H1 (cell line): Measurements from ENCODE around the gene SYCE1L. TPM values are rescaled to one million over a fixed set of nuclear protein-coding genes. Genes with fewer than 3 reads are reported as not detected.
A peak's percentile ranks its signal among the peaks of the same experiment; 100 is the strongest.

Source experiments
- CHD2 ChIP-seq: IDR thresholded peaks from 2 replicates; pipeline ENCODE4 v1.6.1; 2012; ENCODE audit warnings: low read length, improper control_type of control experiment
- GABPA ChIP-seq: IDR thresholded peaks from 2 replicates; pipeline ENCODE4 v1.6.1; 2011; ENCODE audit warnings: mild to moderate bottlenecking, low read length, moderate library complexity, borderline replicate concordance; ENCODE audit not compliant: insufficient read depth
- KDM4A ChIP-seq: IDR thresholded peaks from one replicate; pipeline ENCODE4 v1.7.1; 2012; ENCODE audit warnings: low read depth, mild to moderate bottlenecking, moderate library complexity, low read length, inconsistent platforms; ENCODE audit not compliant: severe bottlenecking
- KDM5A ChIP-seq: fragments of 200-600 bp; IDR thresholded peaks from 2 replicates; pipeline ENCODE4 v1.7.1; 2012; ENCODE audit warnings: mild to moderate bottlenecking, low read length, inconsistent platforms, mixed read lengths
- PHF8 ChIP-seq: fragments of 200-600 bp; sonication (generic); conservative IDR thresholded peaks from 2 replicates; pipeline ENCODE4 v1.7.1; 2012; ENCODE audit warnings: low read depth, mild to moderate bottlenecking, inconsistent platforms, low read length, moderate library complexity
- RBBP5 ChIP-seq: IDR thresholded peaks from 2 replicates; pipeline ENCODE4 v1.7.1; 2012; ENCODE audit warnings: low read depth, mild to moderate bottlenecking, inconsistent platforms, low read length, moderate library complexity, borderline replicate concordance
- SP1 ChIP-seq: IDR thresholded peaks from 2 replicates; pipeline ENCODE4 v1.6.1; 2011; ENCODE audit warnings: low read depth, low read length
- SP2 ChIP-seq: IDR thresholded peaks from 2 replicates; pipeline ENCODE4 v1.6.1; 2012; ENCODE audit warnings: mild to moderate bottlenecking, low read length, inconsistent platforms
- SUZ12 ChIP-seq: fragments of 200-600 bp; sonication (generic); IDR thresholded peaks from 2 replicates; pipeline ENCODE4 v1.6.1; 2012; ENCODE audit warnings: mild to moderate bottlenecking, inconsistent platforms, low read length, moderate library complexity, mixed read lengths
- TBP ChIP-seq: IDR thresholded peaks from 2 replicates; pipeline ENCODE4 v1.6.1; 2011; ENCODE audit warnings: low read depth, low read length, improper control_type of control experiment
- TEAD4 ChIP-seq: IDR thresholded peaks from 2 replicates; pipeline ENCODE4 v1.6.1; 2012; ENCODE audit warnings: low read depth, low read length, inconsistent platforms, mixed read lengths
- polyA plus RNA-seq, 7 experiments: library from polyadenylated mRNA; depleted of rRNA in 3 of 7; stranded (reverse) in 5 of 7; unstranded in 2 of 7; fragments of >200 nt in 5 of 7; fragments of 200-250 nt in 2 of 7; gene quantifications; 1 replicate in 5 of 7; 2 replicates in 1 of 7; 4 replicates in 1 of 7; pipeline versions ENCODE4 v1.2.1 to v1.2.3, GENCODE V29; 2011 to 2013; ENCODE audit warnings: missing spikeins in 2 of 7, mixed read lengths in 2 of 7
- total RNA-seq: library from RNA; stranded (reverse); fragmentation: NEBNext Ultra II Directional; extraction: Animal tissue kit (Norgen Biotek cat#: 25700); gene quantifications from 2 replicates; pipeline ENCODE4 v1.2.1, GENCODE V29; 2021
- TF ChIP-seq, protein P1 (sequence below), 3 experiments: IDR thresholded peaks; 1 replicate in 2 of 3; 2 replicates in 1 of 3; pipeline versions ENCODE4 v1.5.1 to v1.6.1; 2011; ENCODE audit warnings: low read length in 3 of 3, mild to moderate bottlenecking in 3 of 3, inconsistent platforms in 2 of 3, low read depth in 1 of 3, moderate library complexity in 1 of 3; ENCODE audit not compliant: insufficient read depth in 1 of 3; ENCODE audit errors: control extremely low read depth in 1 of 3
- TF ChIP-seq, protein P2 (sequence below): IDR thresholded peaks from 2 replicates; pipeline ENCODE4 v1.6.1; 2012; ENCODE audit warnings: inconsistent platforms

Gene SYCE1L
- total and polyA plus RNA-seq, 2 of the 8 experiments (the other 6 are each of a cell fraction or from before 2014, with no cell fraction given): 5.8 to 6.8 TPM

- TF ChIP-seq TEAD4 (no peak), PHF8 (no peak), SP1 (no peak), TBP (peak; percentile 15; the same call in 1 of the 2 replicates), KDM4A (no peak), GABPA (no peak), KDM5A (no peak), RBBP5 (no peak), CHD2 (no peak), SP2 (no peak), SUZ12 (no peak)
- TF ChIP-seq, protein P1, sequence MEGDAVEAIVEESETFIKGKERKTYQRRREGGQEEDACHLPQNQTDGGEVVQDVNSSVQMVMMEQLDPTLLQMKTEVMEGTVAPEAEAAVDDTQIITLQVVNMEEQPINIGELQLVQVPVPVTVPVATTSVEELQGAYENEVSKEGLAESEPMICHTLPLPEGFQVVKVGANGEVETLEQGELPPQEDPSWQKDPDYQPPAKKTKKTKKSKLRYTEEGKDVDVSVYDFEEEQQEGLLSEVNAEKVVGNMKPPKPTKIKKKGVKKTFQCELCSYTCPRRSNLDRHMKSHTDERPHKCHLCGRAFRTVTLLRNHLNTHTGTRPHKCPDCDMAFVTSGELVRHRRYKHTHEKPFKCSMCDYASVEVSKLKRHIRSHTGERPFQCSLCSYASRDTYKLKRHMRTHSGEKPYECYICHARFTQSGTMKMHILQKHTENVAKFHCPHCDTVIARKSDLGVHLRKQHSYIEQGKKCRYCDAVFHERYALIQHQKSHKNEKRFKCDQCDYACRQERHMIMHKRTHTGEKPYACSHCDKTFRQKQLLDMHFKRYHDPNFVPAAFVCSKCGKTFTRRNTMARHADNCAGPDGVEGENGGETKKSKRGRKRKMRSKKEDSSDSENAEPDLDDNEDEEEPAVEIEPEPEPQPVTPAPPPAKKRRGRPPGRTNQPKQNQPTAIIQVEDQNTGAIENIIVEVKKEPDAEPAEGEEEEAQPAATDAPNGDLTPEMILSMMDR (IDR thresholded peaks at IDR 0.05; ENCODE audit: control extremely low read depth in 1 of 3, insufficient read depth in 1 of 3, low read depth in 1 of 3, low read length in 3 of 3): peak; percentile 99 to 100 (median 100)
- TF ChIP-seq, protein P2, sequence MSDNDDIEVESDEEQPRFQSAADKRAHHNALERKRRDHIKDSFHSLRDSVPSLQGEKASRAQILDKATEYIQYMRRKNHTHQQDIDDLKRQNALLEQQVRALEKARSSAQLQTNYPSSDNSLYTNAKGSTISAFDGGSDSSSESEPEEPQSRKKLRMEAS: peak; percentile 82
- TF ChIP-seq, all 59 proteins: peak for 14
These were observed 36.9 kb downstream of the SYCE1L start (continued) for GRCh38 chr16:77236063-77236511.
